CD4-positive, alpha-beta T cell (primary cell): Measurements from ENCODE around the gene ERG28. TPM values are rescaled to one million over a fixed set of nuclear protein-coding genes. Genes with fewer than 3 reads are reported as not detected.

Source experiments
- ATAC-seq: fragments of 200-7000 bp; cut with Tn5 transposase; one replicate; pipeline ENCODE4 v1.10.0; 2022; ENCODE audit warnings: mild to moderate bottlenecking; ENCODE audit not compliant: poor library complexity
- CTCF ChIA-PET: fragments of 350-600 bp; sonication (Branson Sonifier 250); formaldehyde crosslinking; loops from one replicate; lab custom pipeline; 2021; ENCODE audit warnings: antibody characterized with exemption, inconsistent platforms; lab: Charles Lee
- POLR2A ChIA-PET: fragments of 350-600 bp; sonication (Branson Sonifier 250); formaldehyde crosslinking; loops from one replicate; lab custom pipeline; 2021; ENCODE audit warnings: antibody characterized with exemption, inconsistent platforms; lab: Charles Lee
- DNase-seq, 14 experiments: peaks; one replicate each; pipeline ENCODE4 v3.0.0-alpha.2; 2013 to 2020; ENCODE audit warnings: mixed read lengths in 2 of 14
- H3K27ac ChIP-seq, 2 donors: one replicate each; pipeline versions ENCODE4 v1.5.1 to v1.7.0; 2013; ENCODE audit warnings: low read length in 2 of 2, low read depth in 1 of 2, mild to moderate bottlenecking in 1 of 2
- H3K27me3 ChIP-seq, 2 experiments: 1 replicate in 1 of 2; 2 replicates in 1 of 2; pipeline versions ENCODE4 v1.6.1 to v1.7.0; 2013; ENCODE audit warnings: low read length in 2 of 2, control low read depth in 1 of 2, mild to moderate bottlenecking in 1 of 2, moderate library complexity in 1 of 2; ENCODE audit not compliant: insufficient read depth in 2 of 2, control insufficient read depth in 1 of 2
- H3K36me3 ChIP-seq: one replicate; pipeline ENCODE4 v1.6.1; 2013; ENCODE audit warnings: low read length, control low read depth; ENCODE audit not compliant: insufficient read depth
- H3K4me1 ChIP-seq: one replicate; pipeline ENCODE4 v1.6.1; 2013; ENCODE audit warnings: low read length, control low read depth; ENCODE audit not compliant: insufficient read depth
- H3K4me3 ChIP-seq: one replicate; pipeline ENCODE4 v1.5.1; 2013; ENCODE audit warnings: mild to moderate bottlenecking, low read length, moderate library complexity
- H3K9me3 ChIP-seq, 2 experiments: 1 replicate in 1 of 2; 2 replicates in 1 of 2; pipeline versions ENCODE4 v1.6.1 to v1.7.0; 2013; ENCODE audit warnings: low read length in 2 of 2, mild to moderate bottlenecking in 2 of 2, control low read depth in 1 of 2, moderate library complexity in 1 of 2; ENCODE audit not compliant: control insufficient read depth in 1 of 2, insufficient read depth in 1 of 2
- H3K27ac Mint-ChIP-seq: one replicate; pipeline ENCODE4 v1.8.0; 2020; ENCODE audit warnings: mixed read lengths
- H3K27me3 Mint-ChIP-seq: one replicate; pipeline ENCODE4 v1.8.0; 2021; ENCODE audit warnings: mixed read lengths
- H3K36me3 Mint-ChIP-seq: one replicate; pipeline ENCODE4 v1.8.0; 2021; ENCODE audit warnings: low read depth, mixed read lengths
- H3K4me1 Mint-ChIP-seq: one replicate; pipeline ENCODE4 v1.8.0; 2021; ENCODE audit warnings: low read depth, mixed read lengths
- H3K4me3 Mint-ChIP-seq: one replicate; pipeline ENCODE4 v1.8.0; 2020; ENCODE audit warnings: mild to moderate bottlenecking, mixed read lengths
- H3K9me3 Mint-ChIP-seq: one replicate; pipeline ENCODE4 v1.8.0; 2020; ENCODE audit warnings: mixed read lengths
- CTCF ChIP-seq: fragments of 200-600 bp; IDR thresholded peaks from one replicate; pipeline ENCODE4 v1.8.0; 2022; ENCODE audit warnings: antibody characterized with exemption, mild to moderate bottlenecking
- intact Hi-C, 2 experiments: fragments of 100-400 bp; cut with DNase I in 1 of 2; cut with micrococcal nuclease in 1 of 2; formaldehyde crosslinking; loops; one replicate each; pipeline versions ENCODE4 v1.15.1 to v1.9.0; 2023 to 2025; cut with DNase I, micrococcal nuclease
- total RNA-seq, 174 experiments: library from RNA in 2 of 174; stranded (reverse) in 2 of 174; gene quantifications; one replicate each; pipeline ENCODE4 v1.2.3 and lab custom pipeline; 2021 to 2026

The ERG28 gene
- total RNA-seq, 2 experiments from 2014 or later, result 5.7 to 5.8 TPM

- H3K4me3 Mint-ChIP-seq, result peak overlapping the region; percentile 73
- no peaks in the 10 kb centered on the region for H3K9me3 Mint-ChIP-seq
- no peak overlapping the region for H3K4me3 ChIP-seq
- CTCF ChIA-PET, result interaction anchor here (0.8 to 1.0 kb wide), 2 partner anchors 46 to 85 kb away, joined by 3 read pairs; no protein-coding TSS in a partner anchor
- POLR2A ChIA-PET, result no interaction called here
- peaks cover 43% of the 10 kb centered on the region for H3K36me3 Mint-ChIP-seq
- H3K27ac ChIP-seq, result no peak overlapping the region
- no peak for TF ChIP-seq CTCF
- no peak overlapping the region for H3K27ac Mint-ChIP-seq
- DNase-seq, result no peak
- no peak for ATAC-seq
- intact Hi-C loops, result loop anchor here (5.0 to 10.0 kb wide), 2 partner anchors 536 to 948 kb away; partner anchors contain the start of genes AREL1 (in 1 of the 2), FCF1 (in 1 of the 2) and NEK9 (in 1 of the 2)
- peaks cover 16% of the 10 kb centered on the region for H3K4me1 ChIP-seq
- H3K9me3 ChIP-seq, result no peaks in the 10 kb centered on the region
- H3K27me3 ChIP-seq, result no peaks in the 10 kb centered on the region
- H3K27me3 Mint-ChIP-seq, result no peaks in the 10 kb centered on the region
- H3K4me1 Mint-ChIP-seq, result peaks cover 43% of the 10 kb centered on the region
- peaks cover 28% of the 10 kb centered on the region for H3K36me3 ChIP-seq
These were observed 2.3 kb upstream of the ERG28 start for GRCh38 chr14:75662966-75663365.

- no peaks in the 10 kb centered on the region for H3K27me3 Mint-ChIP-seq
- CTCF ChIA-PET, result interaction anchor here (1.2 to 3.3 kb wide), 2 partner anchors 84 to 385 kb away, joined by 3 to 14 read pairs; no protein-coding TSS in a partner anchor
- peaks cover 47% of the 10 kb centered on the region for H3K4me1 Mint-ChIP-seq
- POLR2A ChIA-PET, result interaction anchor here (0.9 to 1.6 kb wide), 6 partner anchors 13 to 490 kb away, joined by 3 to 10 read pairs (median 4); partner anchors contain the start of genes BATF, FLVCR2, GPATCH2L and IFT43
- H3K27me3 ChIP-seq, result no peaks in the 10 kb centered on the region
- DNase-seq, result no peak
- H3K4me3 ChIP-seq, result peak overlapping the region; percentile 96
- H3K27ac Mint-ChIP-seq, result peak overlapping the region; percentile 91
- no peaks in the 10 kb centered on the region for H3K9me3 ChIP-seq
- peak overlapping the region; percentile 95 for H3K4me3 Mint-ChIP-seq
- intact Hi-C loops, result loop anchor here (5.0 to 10.0 kb wide), 2 partner anchors 534 to 947 kb away; partner anchors contain the start of genes AREL1 (in 1 of the 2), FCF1 (in 1 of the 2) and NEK9 (in 1 of the 2)
- no peak for TF ChIP-seq CTCF
- H3K9me3 Mint-ChIP-seq, result no peaks in the 10 kb centered on the region
- no peak for ATAC-seq
- peaks cover 41% of the 10 kb centered on the region for H3K36me3 Mint-ChIP-seq
- H3K27ac ChIP-seq, result peak overlapping the region; percentile 87 to 91
- H3K4me1 ChIP-seq, result peaks cover 16% of the 10 kb centered on the region
- peaks cover 37% of the 10 kb centered on the region for H3K36me3 ChIP-seq
These were observed 781 bp upstream of the ERG28 start for GRCh38 chr14:75661499-75661814.

GRCh38 chr14:75660238-75660629, 442 bp downstream of the ERG28 start:
- H3K27ac ChIP-seq, result peak overlapping the region; percentile 87 to 91
- ChIA-PET CTCF (interaction anchor here (0.6 to 3.3 kb wide), 4 partner anchors 83 to 1403 kb away, joined by 3 to 14 read pairs (median 4); partner anchors contain the start of gene TGFB3), POLR2A (interaction anchor here (0.9 to 1.6 kb wide), 6 partner anchors 11 to 413 kb away, joined by 3 to 10 read pairs (median 4); partner anchors contain the start of genes BATF and FLVCR2)
- H3K27ac Mint-ChIP-seq, result peak overlapping the region; percentile 91
- no peaks in the 10 kb centered on the region for H3K27me3 Mint-ChIP-seq
- peaks cover 16% of the 10 kb centered on the region for H3K4me1 ChIP-seq
- peaks cover 43% of the 10 kb centered on the region for H3K36me3 ChIP-seq
- H3K27me3 ChIP-seq, result no peaks in the 10 kb centered on the region
- DNase-seq (no peak), ATAC-seq (no peak)
- peak overlapping the region; percentile 96 for H3K4me3 ChIP-seq
- peaks cover 45% of the 10 kb centered on the region for H3K36me3 Mint-ChIP-seq
- intact Hi-C loops, result loop anchor here (5.0 to 10.0 kb wide), 2 partner anchors 533 to 945 kb away; partner anchors contain the start of genes AREL1 (in 1 of the 2), FCF1 (in 1 of the 2) and NEK9 (in 1 of the 2)
- peak overlapping the region; percentile 95 for H3K4me3 Mint-ChIP-seq
- TF ChIP-seq CTCF, result no peak
- no peaks in the 10 kb centered on the region for H3K9me3 ChIP-seq
- no peaks in the 10 kb centered on the region for H3K9me3 Mint-ChIP-seq
- peaks cover 47% of the 10 kb centered on the region for H3K4me1 Mint-ChIP-seq
